K562 (cell line): Measurements from ENCODE around the gene UBASH3A. TPM values are rescaled to one million over a fixed set of nuclear protein-coding genes. Genes with fewer than 3 reads are reported as not detected.

Source experiments
- ATAC-seq: fragments of 200-7000 bp; cut with Tn5 transposase; 3 replicates; pipeline ENCODE4 v1.9.1; 2020; ENCODE audit warnings: moderate library complexity
- BruUV-seq: library from RNA; stranded (reverse); fragments of 400-500 nt; replicated peaks from 2 replicates; lab custom pipeline; 2021; lab: Mats Ljungman, UMichigan
- CTCF ChIA-PET: fragments of 300-600 bp; formaldehyde crosslinking; extraction: SDS; loops from one replicate; lab custom pipeline; 2021; ENCODE audit warnings: low intra/inter-chr PET ratio; lab: Yijun Ruan, JAX
- POLR2A ChIA-PET: fragments of 300-600, 350-650 bp; sonication (Branson Sonifier 250); formaldehyde crosslinking; extraction: SDS; loops from one replicate; lab custom pipeline; 2021; ENCODE audit warnings: antibody characterized with exemption, inconsistent platforms; lab: Yijun Ruan, JAX
- DNase-seq, 4 experiments: peaks; one replicate each; pipeline versions ENCODE4 v3.0.0 to v3.0.0-alpha.2; 2011 to 2018; ENCODE audit warnings: low spot score in 3 of 4, mixed read lengths in 3 of 4; ENCODE audit errors: extremely low read depth in 1 of 4
- FAIRE-seq: peaks from 2 replicates; lab custom pipeline; 2011; peaks lifted over from hg19 to GRCh38; lab: Jason Lieb, UNC
- H2AFZ ChIP-seq: 2 replicates; pipeline ENCODE4 v1.6.0; 2011; ENCODE audit warnings: low read depth, low read length, control low read depth, inconsistent platforms
- H3K27ac ChIP-seq: fragments of 200-600 bp; 3 replicates; pipeline ENCODE4 v1.8.0; 2011; ENCODE audit warnings: low read depth, mild to moderate bottlenecking, control low read depth, inconsistent platforms, low read length, moderate library complexity, mixed read lengths; ENCODE audit errors: extremely low read depth
- H3K27me3 ChIP-seq, 2 experiments: fragments of 300-600 bp in 1 of 2; 2 replicates in 1 of 2; 3 replicates in 1 of 2; pipeline versions ENCODE4 v1.6.0 to v1.8.0; 2011; ENCODE audit warnings: inconsistent platforms in 2 of 2, low read length in 2 of 2, mild to moderate bottlenecking in 1 of 2, mixed read lengths in 1 of 2, moderate library complexity in 1 of 2; ENCODE audit not compliant: control insufficient read depth in 2 of 2, insufficient read depth in 2 of 2
- H3K36me3 ChIP-seq: fragments of 300-600 bp; 3 replicates; pipeline ENCODE4 v1.8.0; 2011; ENCODE audit warnings: mild to moderate bottlenecking, low read length, inconsistent platforms; ENCODE audit not compliant: control insufficient read depth, insufficient read depth
- H3K4me1 ChIP-seq, 2 experiments: fragments of 200-600 bp in 1 of 2; replicated peaks in 1 of 2; 2 replicates in 1 of 2; 3 replicates in 1 of 2; pipeline versions ENCODE4 v1.5.1 to v1.8.0; 2011; ENCODE audit warnings: inconsistent platforms in 2 of 2, low read length in 2 of 2, mild to moderate bottlenecking in 1 of 2, mixed read lengths in 1 of 2, moderate library complexity in 1 of 2; ENCODE audit not compliant: control insufficient read depth in 2 of 2, insufficient read depth in 2 of 2
- H3K4me2 ChIP-seq: 2 replicates; pipeline ENCODE4 v1.6.1; 2011; ENCODE audit warnings: low read length, control low read depth, inconsistent platforms, mixed read lengths; ENCODE audit not compliant: insufficient read depth
- H3K4me3 ChIP-seq: fragments of 200-600 bp; sonication (generic), shearing (Covaris generic); 2 replicates; pipeline ENCODE4 v1.5.1; 2016; ENCODE audit warnings: control low read depth, inconsistent platforms
- H3K79me2 ChIP-seq: fragments of 200-600 bp; 3 replicates; pipeline ENCODE4 v1.8.0; 2011; ENCODE audit warnings: low read length, inconsistent platforms; ENCODE audit not compliant: control insufficient read depth, insufficient read depth
- H3K9ac ChIP-seq, 2 experiments: 2 replicates each; pipeline versions ENCODE4 v1.6.0 to v1.6.1; 2011; ENCODE audit warnings: low read depth in 2 of 2, low read length in 2 of 2, control low read depth in 1 of 2, inconsistent platforms in 1 of 2, mild to moderate bottlenecking in 1 of 2, mixed read lengths in 1 of 2; ENCODE audit not compliant: insufficient read depth in 1 of 2
- H3K9me1 ChIP-seq: one replicate; pipeline ENCODE4 v1.6.0; 2011; ENCODE audit warnings: inconsistent platforms, mild to moderate bottlenecking, low read length, moderate library complexity; ENCODE audit not compliant: control insufficient read depth, insufficient read depth
- H3K9me3 ChIP-seq: replicated peaks from 2 replicates; pipeline ENCODE4 v1.5.1; 2011; ENCODE audit warnings: low read depth, low read length, inconsistent platforms; ENCODE audit not compliant: control insufficient read depth, insufficient read depth
- H4K20me1 ChIP-seq: replicated peaks from 2 replicates; pipeline ENCODE4 v1.6.1; 2011; ENCODE audit warnings: low read length, inconsistent platforms, mixed read lengths; ENCODE audit not compliant: control insufficient read depth, insufficient read depth
- CREBBP ChIP-seq: IDR thresholded peaks from one replicate; pipeline ENCODE4 v1.6.1; 2012; ENCODE audit warnings: low read depth, mild to moderate bottlenecking, control low read depth, inconsistent platforms, low read length
- CTBP1 ChIP-seq: fragments of 450-650 bp; IDR thresholded peaks from 2 replicates; pipeline ENCODE4 v1.6.1; 2016; ENCODE audit warnings: borderline replicate concordance
- DPF2 ChIP-seq: fragments of 450-650 bp; IDR thresholded peaks from 2 replicates; pipeline ENCODE4 v1.6.1; 2016
- KDM2B ChIP-seq: fragments of 250-450 bp; sonication (Bioruptor Pico); IDR thresholded peaks from 2 replicates; pipeline ENCODE4 v1.8.0; 2021; ENCODE audit warnings: mild to moderate bottlenecking, moderate library complexity
- KLF1 ChIP-seq: fragments of 450-650 bp; IDR thresholded peaks from 2 replicates; pipeline ENCODE4 v1.6.1; 2016; ENCODE audit warnings: missing genetic modification characterization, missing compliant biosample characterization
- MIER1 ChIP-seq: fragments of 450-650 bp; IDR thresholded peaks from 2 replicates; pipeline ENCODE4 v1.6.1; 2016; ENCODE audit warnings: antibody characterized with exemption, mild to moderate bottlenecking, low read depth
- MYC ChIP-seq, 2 experiments: fragments of 250-450 bp in 1 of 2; sonication (Bioruptor Pico) in 1 of 2; IDR thresholded peaks; 2 replicates each; pipeline versions ENCODE4 v1.5.1 to v1.6.1; 2012 to 2021; ENCODE audit warnings: low read depth in 2 of 2, borderline replicate concordance in 1 of 2, improper control_type of control experiment in 1 of 2, low read length in 1 of 2, mild to moderate bottlenecking in 1 of 2, moderate library complexity in 1 of 2
- NCOA2 ChIP-seq, 2 experiments: fragments of 450-650 bp; IDR thresholded peaks; 2 replicates each; pipeline ENCODE4 v1.6.1; 2018; ENCODE audit warnings: mild to moderate bottlenecking in 2 of 2, moderate library complexity in 1 of 2; ENCODE audit not compliant: partially characterized antibody in 2 of 2
- NFRKB ChIP-seq: fragments of 450-650 bp; IDR thresholded peaks from 2 replicates; pipeline ENCODE4 v1.6.1; 2016; ENCODE audit warnings: low read depth
- PTTG1 ChIP-seq: fragments of 450-650 bp; IDR thresholded peaks from 2 replicates; pipeline ENCODE4 v1.6.1; 2016; ENCODE audit warnings: low read depth, mild to moderate bottlenecking, missing genetic modification characterization, missing compliant biosample characterization
- RBM15 ChIP-seq: fragments of 200-400 bp; formaldehyde crosslinking; IDR thresholded peaks from 2 replicates; pipeline ENCODE4 v1.6.1; 2018; ENCODE audit warnings: mild to moderate bottlenecking, low read length, moderate library complexity; ENCODE audit not compliant: insufficient read depth
- RCOR1 ChIP-seq, 2 experiments: IDR thresholded peaks; 2 replicates each; pipeline ENCODE4 v1.6.1; 2012; ENCODE audit warnings: low read depth in 2 of 2, low read length in 2 of 2, borderline replicate concordance in 1 of 2, improper control_type of control experiment in 1 of 2
- U2AF1 ChIP-seq: fragments of 200-400 bp; formaldehyde crosslinking; optimal IDR thresholded peaks from 2 replicates; pipeline ENCODE3; 2017; ENCODE audit warnings: mild to moderate bottlenecking, low read depth, low read length, moderate library complexity
- ZNF431 ChIP-seq: sonication (generic); formaldehyde crosslinking; IDR thresholded peaks from 2 replicates; pipeline ENCODE4 v1.8.0; 2022; ENCODE audit warnings: mild to moderate bottlenecking, missing genetic modification reagents
- ZNF75A ChIP-seq: fragments of 450-650 bp; formaldehyde crosslinking; IDR thresholded peaks from 2 replicates; pipeline ENCODE4 v1.4.0; 2020; ENCODE audit warnings: mild to moderate bottlenecking
- WGBS: fragments of 100-300 bp; shearing (Covaris generic); methylation state at CpG from one replicate; pipeline ENCODE4 v1.1.6; 2016; ENCODE audit warnings: low coverage, mixed read lengths; ENCODE audit not compliant: insufficient coverage; ENCODE audit errors: missing lambda C conversion rate; 5-methylcytosine and 5-hydroxymethylcytosine counted together
- in situ Hi-C: fragments of 300-500 bp; cut with MboI; formaldehyde crosslinking; loops from 4 replicates; pipeline ENCODE4 v1.15.0; 2018; ENCODE audit warnings: inconsistent platforms, mixed read lengths
- intact Hi-C: fragments of 100-400 bp; cut with micrococcal nuclease; formaldehyde crosslinking; loops from 2 replicates; pipeline ENCODE4 v1.14.2; 2022
- polyA plus RNA-seq, 8 experiments: library from polyadenylated mRNA; depleted of rRNA in 4 of 8; stranded (reverse) in 5 of 8; unstranded in 3 of 8; fragments of >200 nt; fragmentation: Nextera tagmentation in 2 of 8; fragmentation: Illumina TruSeq in 1 of 8; extraction: Ambion mirVana in 2 of 8; extraction: Trizol in 1 of 8; gene quantifications; 2 replicates each; pipeline versions ENCODE4 v1.2.1 to v1.2.3, GENCODE V29; 2011 to 2014; ENCODE audit warnings: inconsistent platforms in 1 of 8, missing spikeins in 1 of 8
- total RNA-seq, 7 experiments: library from RNA; depleted of rRNA in 6 of 7; stranded (reverse); fragments of >200 nt in 6 of 7; fragmentation: Illumina TruSeq in 2 of 7; extraction: Trizol in 2 of 7; gene quantifications; 2 replicates each; pipeline versions ENCODE4 v1.2.1 to v1.2.3, GENCODE V29; 2011 to 2021; ENCODE audit warnings: low replicate concordance in 1 of 7
- TF ChIP-seq, protein P1 (sequence below): sonication (generic); formaldehyde crosslinking; IDR thresholded peaks from 2 replicates; pipeline ENCODE4 v1.8.1; 2023; ENCODE audit warnings: mild to moderate bottlenecking, missing genetic modification reagents
- TF ChIP-seq, protein P2 (sequence below): fragments of 250-450 bp; sonication (Bioruptor Pico); IDR thresholded peaks from 2 replicates; pipeline ENCODE4 v1.5.0; 2021; ENCODE audit warnings: mild to moderate bottlenecking, moderate library complexity

Gene UBASH3A
- total and polyA plus RNA-seq, 9 of the 15 experiments (the other 6 are each of a cell fraction or from before 2014, with no cell fraction given): 0.23 to 1.8 (median 1.1) TPM

DNA sequence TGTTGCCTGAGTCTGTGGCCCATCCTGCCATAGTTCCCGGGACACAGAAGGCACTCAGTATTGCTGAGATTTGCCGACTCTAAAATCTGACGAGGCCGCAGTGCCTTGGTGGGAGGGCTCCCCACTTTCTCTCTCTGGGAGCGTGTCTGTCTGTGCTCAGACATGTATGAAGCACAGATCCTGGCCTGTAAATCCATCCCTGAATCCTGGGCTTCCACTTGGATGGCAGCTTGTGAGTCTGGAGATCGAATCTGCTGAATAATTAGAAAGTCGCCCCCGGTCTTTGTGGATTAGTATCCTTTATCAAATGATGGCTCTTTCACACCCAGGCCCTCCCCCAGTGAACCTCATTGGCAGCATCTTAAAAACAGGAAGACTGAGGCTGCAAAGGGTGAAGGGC lies 10.4 kb downstream of the UBASH3A start:
- BruUV-seq: no TSS peak
- 52% methylated on average over 8 of the region's 8 CpGs for WGBS
- H3K27me3 ChIP-seq: no peaks in the 10 kb centered on the region
- no peak overlapping the region for H2AFZ ChIP-seq
- FAIRE-seq: no peak
- no peaks in the 10 kb centered on the region for H3K9me3 ChIP-seq
- TF ChIP-seq NCOA2 (IDR thresholded peaks at IDR 0.05; ENCODE audit: partially characterized antibody in 2 of 2): no peak
- no peak for TF ChIP-seq KDM2B
- TF ChIP-seq, protein P1, sequence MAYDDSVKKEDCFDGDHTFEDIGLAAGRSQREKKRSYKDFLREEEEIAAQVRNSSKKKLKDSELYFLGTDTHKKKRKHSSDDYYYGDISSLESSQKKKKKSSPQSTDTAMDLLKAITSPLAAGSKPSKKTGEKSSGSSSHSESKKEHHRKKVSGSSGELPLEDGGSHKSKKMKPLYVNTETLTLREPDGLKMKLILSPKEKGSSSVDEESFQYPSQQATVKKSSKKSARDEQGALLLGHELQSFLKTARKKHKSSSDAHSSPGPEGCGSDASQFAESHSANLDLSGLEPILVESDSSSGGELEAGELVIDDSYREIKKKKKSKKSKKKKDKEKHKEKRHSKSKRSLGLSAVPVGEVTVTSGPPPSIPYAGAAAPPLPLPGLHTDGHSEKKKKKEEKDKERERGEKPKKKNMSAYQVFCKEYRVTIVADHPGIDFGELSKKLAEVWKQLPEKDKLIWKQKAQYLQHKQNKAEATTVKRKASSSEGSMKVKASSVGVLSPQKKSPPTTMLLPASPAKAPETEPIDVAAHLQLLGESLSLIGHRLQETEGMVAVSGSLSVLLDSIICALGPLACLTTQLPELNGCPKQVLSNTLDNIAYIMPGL (CRISPR knock-in tag): no peak
- TF ChIP-seq RCOR1 (IDR thresholded peaks at IDR 0.05; ENCODE audit: borderline replicate concordance in 1 of 2, low read depth in 2 of 2, low read length in 2 of 2): no peak
- TF ChIP-seq KLF1 (tag): no peak
- no peak for TF ChIP-seq NFRKB
- no peak for TF ChIP-seq PTTG1 (tag)
- TF ChIP-seq MYC (IDR thresholded peaks at IDR 0.05; ENCODE audit: low read depth, low read length): no peak
- TF ChIP-seq MYC (CRISPR knock-in tag; IDR thresholded peaks at IDR 0.05; ENCODE audit: borderline replicate concordance, low read depth): no peak
- TF ChIP-seq CREBBP: no peak
- no peak for TF ChIP-seq CTBP1
- no peak for TF ChIP-seq ZNF75A (CRISPR knock-in tag)
- TF ChIP-seq MIER1: no peak
- no peak for TF ChIP-seq DPF2
- TF ChIP-seq ZNF431 (CRISPR knock-in tag): no peak
- TF ChIP-seq RBM15: no peak
- TF ChIP-seq, protein P2, sequence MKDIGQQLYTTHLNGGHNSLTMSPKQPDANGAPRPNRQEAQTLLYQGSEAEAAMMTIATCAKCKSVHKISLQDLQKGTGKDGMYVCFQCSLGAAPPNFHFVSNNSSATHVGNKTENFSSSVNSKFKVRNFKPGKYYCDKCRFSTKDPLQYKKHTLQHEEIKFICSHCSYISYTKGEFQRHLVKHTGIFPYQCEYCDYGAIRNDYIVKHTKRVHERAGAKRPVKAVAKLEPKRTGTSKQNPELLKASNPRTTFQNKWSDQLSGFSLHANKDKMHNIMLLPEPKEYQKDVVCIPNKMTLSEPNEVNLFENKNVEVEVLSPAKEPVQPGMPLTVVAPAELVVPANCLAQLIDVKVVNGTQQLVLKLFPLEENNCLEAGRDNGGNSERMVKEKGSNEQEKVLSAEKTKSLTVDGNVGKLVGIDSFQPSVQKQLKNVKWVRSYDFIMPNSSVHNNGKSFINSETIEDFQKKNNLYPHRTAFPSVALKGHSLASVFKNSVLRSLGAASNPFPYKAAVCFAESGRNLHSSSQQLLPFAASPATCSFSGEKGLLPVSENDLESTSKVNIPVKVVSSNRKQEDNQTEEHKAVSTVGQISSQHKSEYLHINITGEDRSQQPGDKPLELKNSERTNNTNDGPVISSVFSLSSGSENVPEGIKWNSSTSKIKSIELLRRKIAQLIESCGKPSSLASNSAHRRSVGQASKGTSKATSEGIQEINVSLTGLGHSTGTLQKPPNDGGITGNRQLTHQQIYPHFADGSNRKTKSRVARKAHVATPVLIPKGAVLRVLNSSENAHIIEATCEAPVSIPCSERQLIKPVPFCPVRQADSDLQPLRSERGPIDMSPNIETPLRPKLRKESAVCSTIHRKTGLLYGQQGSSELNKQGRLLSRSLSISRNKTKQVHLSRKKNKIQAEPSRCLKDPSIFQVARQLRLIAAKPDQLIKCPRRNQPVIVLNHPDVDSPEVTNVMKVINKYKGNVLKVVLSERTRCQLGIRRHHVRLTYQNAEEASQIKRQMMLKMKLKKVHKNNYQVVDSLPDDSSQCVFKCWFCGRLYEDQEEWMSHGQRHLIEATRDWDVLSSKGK: no peak
- no peak for TF ChIP-seq U2AF1
- no peak overlapping the region for H3K4me3 ChIP-seq
- ChIA-PET POLR2A (interaction anchor here (0.7 to 1.3 kb wide), 2 partner anchors 12 to 1193 kb away, joined by 3 to 6 read pairs; no protein-coding TSS in a partner anchor), CTCF (interaction anchor here (0.5 kb wide), 1 partner anchor 115 kb away, joined by 3 read pairs; no protein-coding TSS in a partner anchor)
- H3K27ac ChIP-seq: no peak overlapping the region
- no peak for DNase-seq
- H3K79me2 ChIP-seq: no peaks in the 10 kb centered on the region
- ATAC-seq: no peak
- no peaks in the 10 kb centered on the region; the same call in 1 of the 2 replicates for H4K20me1 ChIP-seq
- intact Hi-C loops: no loop called here
- H3K9me1 ChIP-seq: peaks cover 3% of the 10 kb centered on the region
- in situ Hi-C loops: no loop called here
- H3K9ac ChIP-seq: no peak overlapping the region
- no peak overlapping the region for H3K4me2 ChIP-seq
- peaks cover 11 to 20% of the 10 kb centered on the region in 2 experiments; a peak in 4 of 5 replicates for H3K4me1 ChIP-seq
- H3K36me3 ChIP-seq: peaks cover 4% of the 10 kb centered on the region; the same call in 2 of the 3 replicates
